Liver (tissue), 9 donors: ENCODE results near the gene ANKZF1. TPM values are rescaled to one million over a fixed set of nuclear protein-coding genes. Genes with fewer than 3 reads are reported as not detected.

ENCODE experiments used
- DNase-seq: peaks from one replicate; pipeline ENCODE4 v3.0.0-alpha.2; 2017; ENCODE audit warnings: low spot score
- H3K27ac ChIP-seq, 2 donors: one replicate each; pipeline ENCODE4 v1.7.0; 2013; ENCODE audit warnings: inconsistent platforms in 2 of 2, low read length in 2 of 2, control low read depth in 1 of 2, low read depth in 1 of 2, mild to moderate bottlenecking in 1 of 2
- H3K27me3 ChIP-seq, 4 donors: one replicate each; pipeline versions ENCODE4 v1.6.1 to v1.7.0; 2013; ENCODE audit warnings: low read length in 3 of 4, inconsistent platforms in 1 of 4, mild to moderate bottlenecking in 1 of 4, moderate library complexity in 1 of 4; ENCODE audit not compliant: control insufficient read depth in 4 of 4, insufficient read depth in 4 of 4
- H3K36me3 ChIP-seq, 4 donors: one replicate each; pipeline versions ENCODE4 v1.6.1 to v1.7.0; 2013; ENCODE audit warnings: low read length in 3 of 4, mild to moderate bottlenecking in 3 of 4, low read depth in 1 of 4, moderate library complexity in 1 of 4; ENCODE audit not compliant: control insufficient read depth in 4 of 4, insufficient read depth in 3 of 4
- H3K4me1 ChIP-seq, 4 donors: one replicate each; pipeline versions ENCODE4 v1.6.1 to v1.7.0; 2013; ENCODE audit warnings: low read length in 3 of 4, mild to moderate bottlenecking in 3 of 4, moderate library complexity in 1 of 4; ENCODE audit not compliant: control insufficient read depth in 4 of 4, insufficient read depth in 4 of 4
- H3K4me3 ChIP-seq, 3 donors: one replicate each; pipeline versions ENCODE4 v1.6.1 to v1.7.0; 2013; ENCODE audit warnings: low read length in 3 of 3, control low read depth in 1 of 3, low read depth in 1 of 3, mild to moderate bottlenecking in 1 of 3
- H3K9ac ChIP-seq, 2 donors: one replicate each; pipeline ENCODE4 v1.7.0; 2013; ENCODE audit warnings: low read length in 2 of 2, mild to moderate bottlenecking in 2 of 2, moderate library complexity in 2 of 2, control low read depth in 1 of 2, low read depth in 1 of 2
- H3K9me3 ChIP-seq, 4 donors: one replicate each; pipeline versions ENCODE4 v1.6.1 to v1.7.0; 2013; ENCODE audit warnings: low read length in 3 of 4; ENCODE audit not compliant: control insufficient read depth in 4 of 4
- FOXA2 ChIP-seq: IDR thresholded peaks from 2 replicates; pipeline ENCODE4 v1.6.1; 2016; ENCODE audit warnings: antibody characterized with exemption
- GABPA ChIP-seq, 2 donors: IDR thresholded peaks in 1 of 2; conservative IDR thresholded peaks in 1 of 2; 2 replicates each; pipeline ENCODE4 v1.6.1; 2016; ENCODE audit warnings: antibody characterized with exemption in 2 of 2, mild to moderate bottlenecking in 1 of 2, moderate library complexity in 1 of 2
- HNF4A ChIP-seq, 2 donors: conservative IDR thresholded peaks; 2 replicates each; pipeline ENCODE4 v1.6.1; 2016; ENCODE audit warnings: antibody characterized with exemption in 2 of 2, mild to moderate bottlenecking in 2 of 2
- HNF4G ChIP-seq: IDR thresholded peaks from 2 replicates; pipeline ENCODE4 v1.6.1; 2016; ENCODE audit warnings: antibody characterized with exemption
- JUND ChIP-seq, 2 donors: IDR thresholded peaks; 2 replicates each; pipeline ENCODE4 v1.6.1; 2016; ENCODE audit warnings: antibody characterized with exemption in 2 of 2
- RAD21 ChIP-seq, 2 donors: IDR thresholded peaks; 2 replicates each; pipeline ENCODE4 v1.6.1; 2016; ENCODE audit warnings: antibody characterized with exemption in 2 of 2, mild to moderate bottlenecking in 2 of 2
- RXRA ChIP-seq, 2 donors: IDR thresholded peaks; 2 replicates each; pipeline ENCODE4 v1.6.1; 2017 to 2018; ENCODE audit warnings: antibody characterized with exemption in 2 of 2, mild to moderate bottlenecking in 1 of 2
- SP1 ChIP-seq: IDR thresholded peaks from 2 replicates; pipeline ENCODE4 v1.6.1; 2018; ENCODE audit warnings: antibody characterized with exemption, mild to moderate bottlenecking
- YY1 ChIP-seq: IDR thresholded peaks from 2 replicates; pipeline ENCODE4 v1.6.1; 2016; ENCODE audit warnings: antibody characterized with exemption, mild to moderate bottlenecking
- WGBS: extraction: QIAGEN DNeasy Blood & Tissue Kit; methylation state at CpG from one replicate; pipeline ENCODE4 v1.1.7; 2013; 5-methylcytosine and 5-hydroxymethylcytosine counted together
- polyA plus RNA-seq, 2 donors: library from polyadenylated mRNA; stranded (reverse) in 1 of 2; unstranded in 1 of 2; fragments of 200-250 nt in 1 of 2; fragments of >200 nt in 1 of 2; fragmentation: Nextera tagmentation in 1 of 2; extraction: Ambion mirVana in 1 of 2; gene quantifications; one replicate each; pipeline versions ENCODE4 v1.2.1 to v1.2.3, GENCODE V29; 2013 to 2015
- total RNA-seq, 2 donors: library from RNA; depleted of rRNA; stranded (reverse); fragments of >200 nt; gene quantifications; one replicate each; pipeline ENCODE4 v1.2.3, GENCODE V29; 2014
- TF ChIP-seq, protein P1 (sequence below): IDR thresholded peaks from 2 replicates; pipeline ENCODE4 v1.6.1; 2016; ENCODE audit warnings: antibody characterized with exemption, mild to moderate bottlenecking
- TF ChIP-seq, protein P2 (sequence below): fragments of 150-350 bp; IDR thresholded peaks from 2 replicates; pipeline ENCODE4 v1.5.1; 2017; ENCODE audit warnings: improper control_type of control experiment, low read depth, low read length; ENCODE audit not compliant: missing input control
- TF ChIP-seq, protein P3 (sequence below): IDR thresholded peaks from 2 replicates; pipeline ENCODE4 v1.6.1; 2016; ENCODE audit warnings: antibody characterized with exemption
- TF ChIP-seq, protein P4 (sequence below): IDR thresholded peaks from 2 replicates; pipeline ENCODE4 v1.6.1; 2016; ENCODE audit warnings: antibody characterized with exemption
- TF ChIP-seq, protein P5 (sequence below): IDR thresholded peaks from 2 replicates; pipeline ENCODE4 v1.6.1; 2016; ENCODE audit warnings: antibody characterized with exemption
- donor health status: healthy.
- donor health status: healthy.
- donor health status: healthy.
- donor health status: healthy.
- donor health status: healthy.

ANKZF1 gene
- total and polyA plus RNA-seq, 4 donors: 9.0 to 30.6 (median 20.5) TPM

DNA sequence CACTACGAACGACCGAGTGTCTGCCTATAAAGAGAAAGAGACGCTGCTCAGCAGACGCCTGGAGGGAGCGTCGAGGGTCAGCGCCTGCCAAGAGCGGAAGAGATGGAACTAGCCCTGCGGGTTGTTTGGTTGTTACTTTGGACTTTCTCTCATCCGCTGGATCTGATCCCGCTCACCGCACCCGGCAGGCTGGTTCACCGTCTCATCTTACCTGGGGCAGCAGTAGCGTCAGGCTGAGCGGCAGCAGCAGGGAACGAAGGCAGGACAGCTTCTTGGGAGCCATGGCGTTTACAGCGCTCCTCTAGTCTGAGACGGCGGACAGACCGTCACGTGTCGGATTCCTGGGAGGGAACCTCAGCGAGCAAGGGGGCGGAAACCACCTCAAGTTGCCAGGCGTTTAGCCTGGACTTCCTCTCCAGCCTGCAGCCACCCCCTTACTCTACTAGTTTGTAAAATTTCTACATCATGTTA, 13.7 kb downstream of the ANKZF1 start (continued):
- TF ChIP-seq, protein P1, sequence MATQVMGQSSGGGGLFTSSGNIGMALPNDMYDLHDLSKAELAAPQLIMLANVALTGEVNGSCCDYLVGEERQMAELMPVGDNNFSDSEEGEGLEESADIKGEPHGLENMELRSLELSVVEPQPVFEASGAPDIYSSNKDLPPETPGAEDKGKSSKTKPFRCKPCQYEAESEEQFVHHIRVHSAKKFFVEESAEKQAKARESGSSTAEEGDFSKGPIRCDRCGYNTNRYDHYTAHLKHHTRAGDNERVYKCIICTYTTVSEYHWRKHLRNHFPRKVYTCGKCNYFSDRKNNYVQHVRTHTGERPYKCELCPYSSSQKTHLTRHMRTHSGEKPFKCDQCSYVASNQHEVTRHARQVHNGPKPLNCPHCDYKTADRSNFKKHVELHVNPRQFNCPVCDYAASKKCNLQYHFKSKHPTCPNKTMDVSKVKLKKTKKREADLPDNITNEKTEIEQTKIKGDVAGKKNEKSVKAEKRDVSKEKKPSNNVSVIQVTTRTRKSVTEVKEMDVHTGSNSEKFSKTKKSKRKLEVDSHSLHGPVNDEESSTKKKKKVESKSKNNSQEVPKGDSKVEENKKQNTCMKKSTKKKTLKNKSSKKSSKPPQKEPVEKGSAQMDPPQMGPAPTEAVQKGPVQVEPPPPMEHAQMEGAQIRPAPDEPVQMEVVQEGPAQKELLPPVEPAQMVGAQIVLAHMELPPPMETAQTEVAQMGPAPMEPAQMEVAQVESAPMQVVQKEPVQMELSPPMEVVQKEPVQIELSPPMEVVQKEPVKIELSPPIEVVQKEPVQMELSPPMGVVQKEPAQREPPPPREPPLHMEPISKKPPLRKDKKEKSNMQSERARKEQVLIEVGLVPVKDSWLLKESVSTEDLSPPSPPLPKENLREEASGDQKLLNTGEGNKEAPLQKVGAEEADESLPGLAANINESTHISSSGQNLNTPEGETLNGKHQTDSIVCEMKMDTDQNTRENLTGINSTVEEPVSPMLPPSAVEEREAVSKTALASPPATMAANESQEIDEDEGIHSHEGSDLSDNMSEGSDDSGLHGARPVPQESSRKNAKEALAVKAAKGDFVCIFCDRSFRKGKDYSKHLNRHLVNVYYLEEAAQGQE: no peak
- TF ChIP-seq RXRA (IDR thresholded peaks at IDR 0.05) (peak in 1 of 2 donors; percentile 15), HNF4A (conservative IDR thresholded peaks at IDR 0.05) (peak; percentile 72 to 80), YY1 (peak; percentile 39), HNF4G (peak; percentile 20)
- TF ChIP-seq, protein P2, sequence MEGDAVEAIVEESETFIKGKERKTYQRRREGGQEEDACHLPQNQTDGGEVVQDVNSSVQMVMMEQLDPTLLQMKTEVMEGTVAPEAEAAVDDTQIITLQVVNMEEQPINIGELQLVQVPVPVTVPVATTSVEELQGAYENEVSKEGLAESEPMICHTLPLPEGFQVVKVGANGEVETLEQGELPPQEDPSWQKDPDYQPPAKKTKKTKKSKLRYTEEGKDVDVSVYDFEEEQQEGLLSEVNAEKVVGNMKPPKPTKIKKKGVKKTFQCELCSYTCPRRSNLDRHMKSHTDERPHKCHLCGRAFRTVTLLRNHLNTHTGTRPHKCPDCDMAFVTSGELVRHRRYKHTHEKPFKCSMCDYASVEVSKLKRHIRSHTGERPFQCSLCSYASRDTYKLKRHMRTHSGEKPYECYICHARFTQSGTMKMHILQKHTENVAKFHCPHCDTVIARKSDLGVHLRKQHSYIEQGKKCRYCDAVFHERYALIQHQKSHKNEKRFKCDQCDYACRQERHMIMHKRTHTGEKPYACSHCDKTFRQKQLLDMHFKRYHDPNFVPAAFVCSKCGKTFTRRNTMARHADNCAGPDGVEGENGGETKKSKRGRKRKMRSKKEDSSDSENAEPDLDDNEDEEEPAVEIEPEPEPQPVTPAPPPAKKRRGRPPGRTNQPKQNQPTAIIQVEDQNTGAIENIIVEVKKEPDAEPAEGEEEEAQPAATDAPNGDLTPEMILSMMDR: no peak
- TF ChIP-seq, protein P3, sequence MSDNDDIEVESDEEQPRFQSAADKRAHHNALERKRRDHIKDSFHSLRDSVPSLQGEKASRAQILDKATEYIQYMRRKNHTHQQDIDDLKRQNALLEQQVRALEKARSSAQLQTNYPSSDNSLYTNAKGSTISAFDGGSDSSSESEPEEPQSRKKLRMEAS: no peak

DNA sequence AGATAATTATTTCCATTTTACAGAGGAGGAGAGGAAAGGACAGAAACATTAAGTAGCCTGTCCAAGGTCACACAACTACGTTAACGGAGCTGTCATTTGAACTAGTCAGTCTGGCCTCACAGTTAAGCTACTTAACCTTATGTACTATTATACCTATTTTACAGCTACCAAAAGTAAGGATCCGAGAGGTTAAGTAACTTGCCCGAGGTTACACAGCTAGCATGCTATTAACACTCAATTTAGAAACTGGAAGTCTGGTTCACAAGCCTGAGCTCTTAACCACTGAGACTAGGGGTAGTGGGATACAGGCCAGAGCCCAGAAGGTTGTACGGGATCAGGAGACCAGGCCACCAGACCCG, 15.2 kb downstream of the ANKZF1 start:
- H3K4me1 ChIP-seq: peaks cover 9 to 57% (median 48%) of the 10 kb centered on the region in 4 donors
- WGBS: 41% methylated on average over 6 of the region's 6 CpGs

DNA sequence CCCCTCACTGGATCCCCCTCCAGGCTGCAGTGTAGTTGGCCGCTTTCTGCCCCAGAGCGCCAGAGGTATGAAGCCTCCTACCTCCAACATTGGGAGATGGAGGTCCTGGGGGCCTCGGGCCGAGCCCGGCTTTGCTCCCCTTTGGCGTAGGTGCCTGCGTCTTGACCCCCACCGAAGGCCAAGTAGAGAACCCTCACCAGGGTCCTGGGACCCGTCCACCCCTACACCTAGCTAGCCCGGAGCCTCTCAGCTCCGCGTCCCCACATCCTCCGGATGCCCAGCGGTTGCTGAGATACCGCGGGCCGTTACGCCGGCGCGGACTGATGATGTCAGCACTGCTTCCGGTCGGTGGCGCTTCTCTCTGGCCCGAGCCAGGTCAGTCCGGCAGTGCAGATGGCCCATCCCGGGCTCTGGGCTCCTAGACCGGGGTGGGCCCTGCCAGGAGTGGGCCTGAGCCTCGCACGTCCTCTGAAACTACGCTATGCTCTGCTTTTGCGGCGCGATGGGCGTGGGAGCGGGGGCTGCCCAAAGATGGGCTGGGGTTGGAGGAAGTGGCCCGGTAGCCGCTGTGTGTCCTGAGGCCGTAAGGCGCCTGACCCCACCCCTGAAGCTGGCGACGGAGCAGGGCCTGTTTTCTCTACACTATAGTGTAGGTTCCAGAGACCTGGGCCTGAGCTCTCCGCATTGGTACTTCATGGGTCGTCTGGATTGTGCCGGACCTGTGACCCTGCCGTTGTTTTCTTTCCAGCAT, 15.7 kb downstream of the ANKZF1 start, which contains the start of the genes GLB1L and STK16:
Gene GLB1L (minus strand): TSS at position 297 of the 751 bp plus-strand sequence. CDS start 1,871 bp downstream, outside the sequence.
Gene STK16 (plus strand): TSS at position 332 of the 751 bp plus-strand sequence. CDS start 521 bp downstream, outside the sequence.
- Histone ChIP-seq H3K9ac (peak within 1 kb of the TSS; percentile 76 to 97), H3K4me1 (peaks cover 11 to 63% (median 54%) of the 10 kb centered on the region in 4 donors), H3K9me3 (no peaks in the 10 kb centered on the region), H3K27ac (peak within 1 kb of the TSS; percentile 72 to 94), H3K4me3 (peak within 1 kb of the TSS; percentile 70 to 95 (median 80)), H3K36me3 (peaks cover 0 to under 1% (median 0%) of the 10 kb centered on the region in 4 donors), H3K27me3 (no peaks in the 10 kb centered on the region)
- WGBS: under 1% methylated on average over 46 of the region's 46 CpGs
- peak; percentile 97 for DNase-seq
- TF ChIP-seq YY1: peak; percentile 72
- TF ChIP-seq, protein P1: peak; percentile 62
- TF ChIP-seq, protein P3: peak; percentile 55
- TF ChIP-seq FOXA2: no peak
- TF ChIP-seq, protein P4, sequence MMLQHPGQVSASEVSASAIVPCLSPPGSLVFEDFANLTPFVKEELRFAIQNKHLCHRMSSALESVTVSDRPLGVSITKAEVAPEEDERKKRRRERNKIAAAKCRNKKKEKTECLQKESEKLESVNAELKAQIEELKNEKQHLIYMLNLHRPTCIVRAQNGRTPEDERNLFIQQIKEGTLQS: no peak
- TF ChIP-seq JUND (IDR thresholded peaks at IDR 0.05): no peak
- peak; percentile 50 to 68 for TF ChIP-seq RXRA (IDR thresholded peaks at IDR 0.05)
- TF ChIP-seq HNF4A (conservative IDR thresholded peaks at IDR 0.05): peak in 1 of 2 donors; percentile 9
- TF ChIP-seq RAD21 (IDR thresholded peaks at IDR 0.05): peak in 1 of 2 donors; percentile 42
- no peak for TF ChIP-seq HNF4G
- no peak for TF ChIP-seq SP1
- TF ChIP-seq GABPA (IDR thresholded peaks at IDR 0.05 in 1 of 2, conservative IDR thresholded peaks at IDR 0.05 in 1 of 2): peak; percentile 75 to 94

More for the DNA sequence above, 15.2 kb downstream of the ANKZF1 start:
- Histone ChIP-seq H3K27me3 (no peaks in the 10 kb centered on the region), H3K36me3 (peaks cover 0 to 2% (median 0%) of the 10 kb centered on the region in 4 donors), H3K27ac (peak overlapping the region; percentile 72 to 94), H3K9me3 (no peaks in the 10 kb centered on the region), H3K4me3 (peak overlapping the region; percentile 70 to 95 (median 80)), H3K9ac (peak overlapping the region; percentile 2 to 97)
- DNase-seq: no peak
- TF ChIP-seq JUND (IDR thresholded peaks at IDR 0.05): no peak
- TF ChIP-seq, protein P5, sequence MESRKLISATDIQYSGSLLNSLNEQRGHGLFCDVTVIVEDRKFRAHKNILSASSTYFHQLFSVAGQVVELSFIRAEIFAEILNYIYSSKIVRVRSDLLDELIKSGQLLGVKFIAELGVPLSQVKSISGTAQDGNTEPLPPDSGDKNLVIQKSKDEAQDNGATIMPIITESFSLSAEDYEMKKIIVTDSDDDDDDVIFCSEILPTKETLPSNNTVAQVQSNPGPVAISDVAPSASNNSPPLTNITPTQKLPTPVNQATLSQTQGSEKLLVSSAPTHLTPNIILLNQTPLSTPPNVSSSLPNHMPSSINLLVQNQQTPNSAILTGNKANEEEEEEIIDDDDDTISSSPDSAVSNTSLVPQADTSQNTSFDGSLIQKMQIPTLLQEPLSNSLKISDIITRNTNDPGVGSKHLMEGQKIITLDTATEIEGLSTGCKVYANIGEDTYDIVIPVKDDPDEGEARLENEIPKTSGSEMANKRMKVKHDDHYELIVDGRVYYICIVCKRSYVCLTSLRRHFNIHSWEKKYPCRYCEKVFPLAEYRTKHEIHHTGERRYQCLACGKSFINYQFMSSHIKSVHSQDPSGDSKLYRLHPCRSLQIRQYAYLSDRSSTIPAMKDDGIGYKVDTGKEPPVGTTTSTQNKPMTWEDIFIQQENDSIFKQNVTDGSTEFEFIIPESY: no peak
- TF ChIP-seq HNF4A (conservative IDR thresholded peaks at IDR 0.05): no peak
- TF ChIP-seq HNF4G: no peak
